GM23338 (cell line): ENCODE data around the gene SMC4. TPM values are rescaled to one million over a fixed set of nuclear protein-coding genes. Genes with fewer than 3 reads are reported as not detected.
A peak's percentile ranks its signal among the peaks of the same experiment; 100 is the strongest.

Experiments
- ATAC-seq: fragments of 200-7000 bp; cut with Tn5 transposase; 3 replicates; pipeline ENCODE4 v1.9.1; 2020
- DNase-seq: peaks from one replicate; pipeline ENCODE4 v3.0.0-alpha.2; 2015; ENCODE audit warnings: low spot score
- H2AFZ ChIP-seq: fragments of 200-600 bp; sonication (generic); 2 replicates; pipeline ENCODE4 v1.8.0; 2016; ENCODE audit warnings: antibody characterized with exemption, mild to moderate bottlenecking, moderate library complexity
- H3F3A ChIP-seq: fragments of 200-600 bp; sonication (generic); replicated peaks from 2 replicates; pipeline ENCODE4 v1.8.0; 2017; ENCODE audit warnings: antibody characterized with exemption, mixed run types, low read depth
- H3K27ac ChIP-seq: fragments of 200-600 bp; sonication (generic); 2 replicates; pipeline ENCODE4 v1.6.1; 2016; ENCODE audit warnings: low read depth
- H3K27me3 ChIP-seq: fragments of 200-600 bp; sonication (generic); 2 replicates; pipeline ENCODE4 v1.8.0; 2016; ENCODE audit warnings: mild to moderate bottlenecking, mixed run types, moderate library complexity; ENCODE audit not compliant: insufficient read depth
- H3K36me3 ChIP-seq: fragments of 200-600 bp; sonication (generic); 2 replicates; pipeline ENCODE4 v1.8.0; 2016; ENCODE audit warnings: mild to moderate bottlenecking; ENCODE audit not compliant: insufficient read depth
- H3K4me1 ChIP-seq: fragments of 200-600 bp; sonication (generic); 2 replicates; pipeline ENCODE4 v1.8.0; 2016; ENCODE audit warnings: mild to moderate bottlenecking, moderate library complexity; ENCODE audit not compliant: insufficient read depth
- H3K4me2 ChIP-seq: fragments of 200-600 bp; sonication (generic); 2 replicates; pipeline ENCODE4 v1.7.1; 2017; ENCODE audit warnings: mixed run types
- H3K4me3 ChIP-seq: fragments of 200-600 bp; sonication (generic); 2 replicates; pipeline ENCODE4 v1.6.1; 2016; ENCODE audit warnings: mixed run types
- H3K79me2 ChIP-seq: fragments of 200-600 bp; sonication (generic); replicated peaks from 2 replicates; pipeline ENCODE4 v1.8.0; 2017; ENCODE audit warnings: mild to moderate bottlenecking; ENCODE audit not compliant: insufficient read depth
- H3K9me2 ChIP-seq: fragments of 200-600 bp; sonication (generic); 2 replicates; pipeline ENCODE4 v1.8.0; 2017; ENCODE audit not compliant: insufficient read depth
- H4K20me1 ChIP-seq: fragments of 200-600 bp; sonication (generic); replicated peaks from 2 replicates; pipeline ENCODE4 v1.8.0; 2017; ENCODE audit warnings: mild to moderate bottlenecking; ENCODE audit not compliant: insufficient read depth
- H3K27ac Mint-ChIP-seq: 2 replicates; pipeline ENCODE4 v1.8.0; 2020; ENCODE audit warnings: inconsistent platforms, mild to moderate bottlenecking, moderate library complexity, mixed read lengths
- H3K27me3 Mint-ChIP-seq: 3 replicates; pipeline ENCODE4 v1.8.0; 2022; ENCODE audit warnings: low read depth, mild to moderate bottlenecking, moderate library complexity, mixed read lengths, inconsistent platforms; ENCODE audit not compliant: insufficient read depth, poor library complexity
- H3K36me3 Mint-ChIP-seq: 3 replicates; pipeline ENCODE4 v1.8.0; 2021; ENCODE audit warnings: low read depth, mild to moderate bottlenecking, inconsistent platforms, moderate library complexity, mixed read lengths
- H3K4me1 Mint-ChIP-seq: 3 replicates; pipeline ENCODE4 v1.8.0; 2020; ENCODE audit warnings: mild to moderate bottlenecking, inconsistent platforms, mixed read lengths
- H3K4me3 Mint-ChIP-seq: 3 replicates; pipeline ENCODE4 v1.8.0; 2021; ENCODE audit warnings: moderate library complexity, mild to moderate bottlenecking, inconsistent platforms, mixed read lengths
- H3K9me3 Mint-ChIP-seq: 3 replicates; pipeline ENCODE4 v1.8.0; 2020; ENCODE audit warnings: moderate library complexity, mild to moderate bottlenecking, inconsistent platforms, mixed read lengths
- EZH2phosphoT487 ChIP-seq: fragments of 200-600 bp; sonication (generic); IDR thresholded peaks from one replicate; pipeline ENCODE4 v1.8.1; 2018; ENCODE audit warnings: antibody characterized with exemption; ENCODE audit not compliant: unreplicated experiment
- STAT1 ChIP-seq: IDR thresholded peaks from one replicate; pipeline ENCODE4 v1.6.1; 2016; ENCODE audit warnings: antibody characterized with exemption; ENCODE audit not compliant: unreplicated experiment
- ZNF114 ChIP-seq: fragments of 250-450 bp; sonication (Bioruptor Pico); IDR thresholded peaks from 2 replicates; pipeline ENCODE4 v1.5.0; 2020; ENCODE audit warnings: mild to moderate bottlenecking, moderate library complexity
- ZNF331 ChIP-seq: fragments of 250-450 bp; sonication (Bioruptor Pico); IDR thresholded peaks from 2 replicates; pipeline ENCODE4 v1.5.0; 2020; ENCODE audit warnings: low read depth, mild to moderate bottlenecking, moderate library complexity
- polyA plus RNA-seq: library from polyadenylated mRNA; unstranded; fragments of >200 nt; fragmentation: Nextera tagmentation; extraction: Ambion mirVana; gene quantifications from 2 replicates; pipeline ENCODE4 v1.2.1, GENCODE V29; 2016
- total RNA-seq: library from RNA; depleted of rRNA; stranded (reverse); fragments of >200 nt; shearing (Covaris generic); gene quantifications from 2 replicates; pipeline ENCODE4 v1.2.3, GENCODE V29; 2014
- TF ChIP-seq, protein P1 (sequence below): fragments of 250-450 bp; sonication (Bioruptor Pico); IDR thresholded peaks from 2 replicates; pipeline ENCODE4 v1.5.0; 2020; ENCODE audit warnings: mild to moderate bottlenecking, moderate library complexity
- TF ChIP-seq, protein P2 (sequence below): IDR thresholded peaks from 2 replicates; pipeline ENCODE4 v1.6.1; 2016; ENCODE audit warnings: antibody characterized with exemption

The SMC4 gene
- total and polyA plus RNA-seq, 2 experiments from 2014 or later: 167 to 412 TPM

DNA sequence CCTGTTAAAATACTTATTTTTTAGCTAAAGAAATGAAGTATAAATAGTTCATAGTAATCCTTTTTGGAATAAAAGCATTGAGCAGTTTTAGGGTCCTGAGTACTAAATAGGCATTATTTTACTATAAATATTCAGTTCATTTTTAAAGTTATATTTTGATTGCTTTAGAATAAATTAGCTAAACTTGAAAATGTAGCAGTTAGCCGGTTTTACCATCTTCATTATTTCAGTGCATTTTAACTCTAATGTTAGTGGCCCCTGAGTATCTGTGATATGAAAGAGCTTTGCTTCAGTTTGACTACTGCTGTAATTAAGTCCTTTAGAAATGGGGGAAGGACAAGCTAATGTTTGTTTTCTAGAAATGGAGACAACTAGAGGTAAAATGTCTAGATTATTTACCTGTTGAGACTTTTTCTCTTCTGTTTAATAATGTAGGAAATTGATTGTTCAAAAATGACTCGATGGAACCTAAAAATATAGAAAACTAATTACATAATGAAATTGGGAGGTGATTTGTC, 3.6 kb downstream of the SMC4 start (continued):
- TF ChIP-seq EZH2phosphoT487: no peak
- no peak for TF ChIP-seq ZNF114 (CRISPR knock-in tag)
- no peak for TF ChIP-seq STAT1

DNA sequence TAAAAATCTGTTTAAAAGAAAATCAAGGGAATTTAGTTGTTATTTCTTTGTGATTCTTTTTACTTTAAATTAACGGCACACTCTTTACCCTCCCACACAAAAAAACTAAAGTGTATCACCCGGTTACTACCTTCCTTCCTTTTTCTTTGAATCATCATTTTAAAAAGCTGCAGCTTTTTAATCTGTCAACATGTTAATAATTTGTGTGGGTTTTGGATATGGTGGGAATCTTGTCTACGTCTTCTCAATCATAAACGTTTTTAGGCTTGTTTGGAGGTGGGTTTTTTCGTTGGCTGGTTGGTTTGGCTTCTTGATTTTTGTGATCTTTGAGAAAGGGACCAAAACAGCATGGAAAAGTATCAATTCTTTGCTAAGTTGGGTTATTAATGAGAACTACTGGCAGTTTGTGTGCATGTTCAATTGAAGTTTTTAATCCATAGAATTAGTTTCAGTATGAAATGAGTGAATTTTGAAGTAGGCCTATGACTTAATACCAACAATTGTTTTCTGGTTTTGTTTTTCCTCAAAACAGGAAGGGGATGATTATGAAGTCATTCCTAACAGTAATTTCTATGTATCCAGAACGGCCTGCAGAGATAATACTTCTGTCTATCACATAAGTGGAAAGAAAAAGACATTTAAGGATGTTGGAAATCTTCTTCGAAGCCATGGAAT, 4.5 kb downstream of the SMC4 start:
- Mint-ChIP-seq H3K27me3 (peaks cover 19% of the 10 kb centered on the region), H3K4me1 (peaks cover 25% of the 10 kb centered on the region), H3K36me3 (peaks cover 53% of the 10 kb centered on the region), H3K27ac (peak overlapping the region; percentile 82; the same call in 1 of the 2 replicates), H3K4me3 (peak overlapping the region; percentile 50), H3K9me3 (peaks cover 4% of the 10 kb centered on the region; the same call in 1 of the 3 replicates)
- no peak for DNase-seq
- Histone ChIP-seq H2AFZ (no peak overlapping the region), H3K4me2 (0 out of 2 replicates have a peak overlapping the region, but pooled peaks have one; percentile 81), H3K36me3 (peaks cover 15% of the 10 kb centered on the region; the same call in 1 of the 2 replicates), H3K4me1 (peaks cover 14% of the 10 kb centered on the region; the same call in 1 of the 2 replicates), H3K79me2 (peaks cover 85% of the 10 kb centered on the region), H3K4me3 (no peak overlapping the region), H4K20me1 (peaks cover 38% of the 10 kb centered on the region), H3F3A (no peaks in the 10 kb centered on the region), H3K27me3 (no peaks in the 10 kb centered on the region), H3K27ac (no peak overlapping the region; the same call in 1 of the 2 replicates), H3K9me2 (no peaks in the 10 kb centered on the region)
- TF ChIP-seq, protein P1, sequence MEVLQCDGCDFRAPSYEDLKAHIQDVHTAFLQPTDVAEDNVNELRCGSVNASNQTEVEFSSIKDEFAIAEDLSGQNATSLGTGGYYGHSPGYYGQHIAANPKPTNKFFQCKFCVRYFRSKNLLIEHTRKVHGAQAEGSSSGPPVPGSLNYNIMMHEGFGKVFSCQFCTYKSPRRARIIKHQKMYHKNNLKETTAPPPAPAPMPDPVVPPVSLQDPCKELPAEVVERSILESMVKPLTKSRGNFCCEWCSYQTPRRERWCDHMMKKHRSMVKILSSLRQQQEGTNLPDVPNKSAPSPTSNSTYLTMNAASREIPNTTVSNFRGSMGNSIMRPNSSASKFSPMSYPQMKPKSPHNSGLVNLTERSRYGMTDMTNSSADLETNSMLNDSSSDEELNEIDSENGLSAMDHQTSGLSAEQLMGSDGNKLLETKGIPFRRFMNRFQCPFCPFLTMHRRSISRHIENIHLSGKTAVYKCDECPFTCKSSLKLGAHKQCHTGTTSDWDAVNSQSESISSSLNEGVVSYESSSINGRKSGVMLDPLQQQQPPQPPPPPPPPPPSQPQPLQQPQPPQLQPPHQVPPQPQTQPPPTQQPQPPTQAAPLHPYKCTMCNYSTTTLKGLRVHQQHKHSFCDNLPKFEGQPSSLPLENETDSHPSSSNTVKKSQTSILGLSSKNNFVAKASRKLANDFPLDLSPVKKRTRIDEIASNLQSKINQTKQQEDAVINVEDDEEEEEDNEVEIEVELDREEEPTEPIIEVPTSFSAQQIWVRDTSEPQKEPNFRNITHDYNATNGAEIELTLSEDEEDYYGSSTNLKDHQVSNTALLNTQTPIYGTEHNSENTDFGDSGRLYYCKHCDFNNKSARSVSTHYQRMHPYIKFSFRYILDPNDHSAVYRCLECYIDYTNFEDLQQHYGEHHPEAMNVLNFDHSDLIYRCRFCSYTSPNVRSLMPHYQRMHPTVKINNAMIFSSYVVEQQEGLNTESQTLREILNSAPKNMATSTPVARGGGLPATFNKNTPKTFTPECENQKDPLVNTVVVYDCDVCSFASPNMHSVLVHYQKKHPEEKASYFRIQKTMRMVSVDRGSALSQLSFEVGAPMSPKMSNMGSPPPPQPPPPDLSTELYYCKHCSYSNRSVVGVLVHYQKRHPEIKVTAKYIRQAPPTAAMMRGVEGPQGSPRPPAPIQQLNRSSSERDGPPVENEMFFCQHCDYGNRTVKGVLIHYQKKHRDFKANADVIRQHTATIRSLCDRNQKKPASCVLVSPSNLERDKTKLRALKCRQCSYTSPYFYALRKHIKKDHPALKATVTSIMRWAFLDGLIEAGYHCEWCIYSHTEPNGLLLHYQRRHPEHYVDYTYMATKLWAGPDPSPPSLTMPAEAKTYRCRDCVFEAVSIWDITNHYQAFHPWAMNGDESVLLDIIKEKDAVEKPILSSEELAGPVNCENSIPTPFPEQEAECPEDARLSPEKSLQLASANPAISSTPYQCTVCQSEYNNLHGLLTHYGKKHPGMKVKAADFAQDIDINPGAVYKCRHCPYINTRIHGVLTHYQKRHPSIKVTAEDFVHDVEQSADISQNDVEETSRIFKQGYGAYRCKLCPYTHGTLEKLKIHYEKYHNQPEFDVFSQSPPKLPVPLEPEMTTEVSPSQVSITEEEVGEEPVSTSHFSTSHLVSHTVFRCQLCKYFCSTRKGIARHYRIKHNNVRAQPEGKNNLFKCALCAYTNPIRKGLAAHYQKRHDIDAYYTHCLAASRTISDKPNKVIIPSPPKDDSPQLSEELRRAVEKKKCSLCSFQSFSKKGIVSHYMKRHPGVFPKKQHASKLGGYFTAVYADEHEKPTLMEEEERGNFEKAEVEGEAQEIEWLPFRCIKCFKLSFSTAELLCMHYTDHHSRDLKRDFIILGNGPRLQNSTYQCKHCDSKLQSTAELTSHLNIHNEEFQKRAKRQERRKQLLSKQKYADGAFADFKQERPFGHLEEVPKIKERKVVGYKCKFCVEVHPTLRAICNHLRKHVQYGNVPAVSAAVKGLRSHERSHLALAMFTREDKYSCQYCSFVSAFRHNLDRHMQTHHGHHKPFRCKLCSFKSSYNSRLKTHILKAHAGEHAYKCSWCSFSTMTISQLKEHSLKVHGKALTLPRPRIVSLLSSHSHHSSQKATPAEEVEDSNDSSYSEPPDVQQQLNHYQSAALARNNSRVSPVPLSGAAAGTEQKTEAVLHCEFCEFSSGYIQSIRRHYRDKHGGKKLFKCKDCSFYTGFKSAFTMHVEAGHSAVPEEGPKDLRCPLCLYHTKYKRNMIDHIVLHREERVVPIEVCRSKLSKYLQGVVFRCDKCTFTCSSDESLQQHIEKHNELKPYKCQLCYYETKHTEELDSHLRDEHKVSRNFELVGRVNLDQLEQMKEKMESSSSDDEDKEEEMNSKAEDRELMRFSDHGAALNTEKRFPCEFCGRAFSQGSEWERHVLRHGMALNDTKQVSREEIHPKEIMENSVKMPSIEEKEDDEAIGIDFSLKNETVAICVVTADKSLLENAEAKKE: no peak
- no peak for TF ChIP-seq ZNF331 (CRISPR knock-in tag)
- TF ChIP-seq, protein P2, sequence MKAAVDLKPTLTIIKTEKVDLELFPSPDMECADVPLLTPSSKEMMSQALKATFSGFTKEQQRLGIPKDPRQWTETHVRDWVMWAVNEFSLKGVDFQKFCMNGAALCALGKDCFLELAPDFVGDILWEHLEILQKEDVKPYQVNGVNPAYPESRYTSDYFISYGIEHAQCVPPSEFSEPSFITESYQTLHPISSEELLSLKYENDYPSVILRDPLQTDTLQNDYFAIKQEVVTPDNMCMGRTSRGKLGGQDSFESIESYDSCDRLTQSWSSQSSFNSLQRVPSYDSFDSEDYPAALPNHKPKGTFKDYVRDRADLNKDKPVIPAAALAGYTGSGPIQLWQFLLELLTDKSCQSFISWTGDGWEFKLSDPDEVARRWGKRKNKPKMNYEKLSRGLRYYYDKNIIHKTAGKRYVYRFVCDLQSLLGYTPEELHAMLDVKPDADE: no peak
- no peak for ATAC-seq
